DMS114 treated with DMSO at 0.1 percent for 48 hours (cell line): Measurements from ENCODE around the gene KEAP1.
"Not testable (repeated sequence)": the region's sequence is repeated elsewhere in the genome, so short reads cannot be mapped to it uniquely, and the experiment has no call there.

Experiments used
- DNase-seq: peaks from one replicate; lab custom pipeline; 2025; ENCODE audit not compliant: unreplicated experiment; lab: John Stamatoyannopoulos, UW

Gene KEAP1

GRCh38 chr19:10500247-10500592 is 2.9 kb downstream of the KEAP1 start:
- DNase-seq, result no peak

GRCh38 chr19:10499550-10500246 is 3.5 kb downstream of the KEAP1 start:
- DNase-seq, result no peak

- no peak for DNase-seq
Observed at GRCh38 chr19:10497371-10497770, 5.8 kb downstream of the KEAP1 start.

- no peak for DNase-seq
Observed at GRCh38 chr19:10491472-10492047, 11.6 kb downstream of the KEAP1 start.

GRCh38 chr19:10486551-10486950 is 16.6 kb downstream of the KEAP1 start:
- DNase-seq, result no peak

- DNase-seq, result peak; percentile 76
Observed at GRCh38 chr19:10478903-10479384, 24.2 kb downstream of the KEAP1 start.

GRCh38 chr19:10478476-10478875 is 24.7 kb downstream of the KEAP1 start:
- no peak for DNase-seq

- DNase-seq, result no peak
Observed at GRCh38 chr19:10474962-10475451, 28.1 kb downstream of the KEAP1 start.

GRCh38 chr19:10473192-10473591 is 30.0 kb downstream of the KEAP1 start:
- no peak for DNase-seq

GRCh38 chr19:10471909-10472308 is 31.2 kb downstream of the KEAP1 start:
- DNase-seq, result peak; percentile 13

GRCh38 chr19:10468133-10468532 is 35.0 kb downstream of the KEAP1 start:
- DNase-seq, result no peak

GRCh38 chr19:10467104-10467706 is 36.0 kb downstream of the KEAP1 start:
- DNase-seq, result no peak

- no peak for DNase-seq
Observed at GRCh38 chr19:10464456-10464855, 38.7 kb downstream of the KEAP1 start.

- DNase-seq, result no peak
Observed at GRCh38 chr19:10462557-10462956, 40.6 kb downstream of the KEAP1 start.

GRCh38 chr19:10462042-10462441 is 41.1 kb downstream of the KEAP1 start:
- DNase-seq, result not testable (repeated sequence)

GRCh38 chr19:10461047-10461949 is 41.9 kb downstream of the KEAP1 start:
- no peak for DNase-seq

- DNase-seq, result no peak
Observed at GRCh38 chr19:10460714-10461046, 42.5 kb downstream of the KEAP1 start.

- DNase-seq, result not testable (repeated sequence)
Observed at GRCh38 chr19:10458733-10459132, 44.4 kb downstream of the KEAP1 start.

GRCh38 chr19:10454267-10454666 is 48.9 kb downstream of the KEAP1 start:
- no peak for DNase-seq

GRCh38 chr19:10453852-10454251 is 49.3 kb downstream of the KEAP1 start:
- no peak for DNase-seq
